VCaP (cell line): ENCODE measurements around the gene NAV2.

Experiments used
- H3K27ac ChIP-seq: fragments of 450-650 bp; 2 replicates; pipeline ENCODE4 v1.5.1; 2017
- TF ChIP-seq, protein P1 (sequence below): fragments of 450-650 bp; conservative IDR thresholded peaks from 2 replicates; pipeline ENCODE4 v1.5.1; 2017; ENCODE audit warnings: mild to moderate bottlenecking, moderate library complexity

Gene NAV2

DNA sequence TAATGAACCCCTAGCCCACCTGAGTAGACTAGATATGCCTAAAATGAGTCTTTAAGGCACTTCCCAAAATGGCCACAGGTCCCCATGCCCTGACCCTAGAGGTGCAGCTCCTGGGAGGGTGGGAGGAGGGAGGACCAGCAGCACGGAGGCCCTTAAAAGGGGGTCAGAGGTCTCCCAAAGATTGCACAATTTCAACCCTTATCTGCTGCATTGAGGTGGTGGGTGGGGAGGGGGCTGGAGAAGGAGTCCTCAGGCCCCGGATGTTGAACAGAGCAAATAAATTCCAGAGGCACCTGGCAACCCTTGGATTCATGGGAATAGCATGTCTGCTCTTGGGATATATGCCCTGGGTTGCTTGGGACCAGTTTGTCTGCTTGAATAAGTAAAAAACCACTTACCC lies 57.6 kb downstream of the NAV2 start:
- H3K27ac ChIP-seq: no peak overlapping the region
- TF ChIP-seq, protein P1, sequence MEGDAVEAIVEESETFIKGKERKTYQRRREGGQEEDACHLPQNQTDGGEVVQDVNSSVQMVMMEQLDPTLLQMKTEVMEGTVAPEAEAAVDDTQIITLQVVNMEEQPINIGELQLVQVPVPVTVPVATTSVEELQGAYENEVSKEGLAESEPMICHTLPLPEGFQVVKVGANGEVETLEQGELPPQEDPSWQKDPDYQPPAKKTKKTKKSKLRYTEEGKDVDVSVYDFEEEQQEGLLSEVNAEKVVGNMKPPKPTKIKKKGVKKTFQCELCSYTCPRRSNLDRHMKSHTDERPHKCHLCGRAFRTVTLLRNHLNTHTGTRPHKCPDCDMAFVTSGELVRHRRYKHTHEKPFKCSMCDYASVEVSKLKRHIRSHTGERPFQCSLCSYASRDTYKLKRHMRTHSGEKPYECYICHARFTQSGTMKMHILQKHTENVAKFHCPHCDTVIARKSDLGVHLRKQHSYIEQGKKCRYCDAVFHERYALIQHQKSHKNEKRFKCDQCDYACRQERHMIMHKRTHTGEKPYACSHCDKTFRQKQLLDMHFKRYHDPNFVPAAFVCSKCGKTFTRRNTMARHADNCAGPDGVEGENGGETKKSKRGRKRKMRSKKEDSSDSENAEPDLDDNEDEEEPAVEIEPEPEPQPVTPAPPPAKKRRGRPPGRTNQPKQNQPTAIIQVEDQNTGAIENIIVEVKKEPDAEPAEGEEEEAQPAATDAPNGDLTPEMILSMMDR: no peak

DNA sequence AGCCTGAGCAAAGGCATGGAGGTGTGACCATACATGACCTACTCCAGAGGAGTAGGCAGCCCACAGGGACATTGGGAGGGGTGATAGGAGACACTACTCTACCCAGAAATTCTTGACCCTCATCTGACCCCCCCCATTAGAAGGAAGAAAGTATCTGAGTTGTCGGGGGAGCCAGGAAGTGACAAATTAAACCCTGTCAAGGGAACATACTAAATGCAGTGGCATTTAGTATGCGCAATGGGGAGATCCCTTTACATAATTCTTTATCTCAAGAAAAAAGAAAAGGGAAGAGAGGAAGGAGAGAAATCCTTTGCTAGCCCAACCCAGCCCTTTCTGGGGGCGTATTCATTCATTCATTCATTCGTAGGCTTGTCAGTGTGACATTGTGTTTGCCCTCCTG lies 58.8 kb downstream of the NAV2 start:
- no peak overlapping the region for H3K27ac ChIP-seq
- TF ChIP-seq, protein P1: no peak

GRCh38 chr11:19772480-19772879 lies 59.8 kb downstream of the NAV2 start:
- no peak overlapping the region for H3K27ac ChIP-seq

DNA sequence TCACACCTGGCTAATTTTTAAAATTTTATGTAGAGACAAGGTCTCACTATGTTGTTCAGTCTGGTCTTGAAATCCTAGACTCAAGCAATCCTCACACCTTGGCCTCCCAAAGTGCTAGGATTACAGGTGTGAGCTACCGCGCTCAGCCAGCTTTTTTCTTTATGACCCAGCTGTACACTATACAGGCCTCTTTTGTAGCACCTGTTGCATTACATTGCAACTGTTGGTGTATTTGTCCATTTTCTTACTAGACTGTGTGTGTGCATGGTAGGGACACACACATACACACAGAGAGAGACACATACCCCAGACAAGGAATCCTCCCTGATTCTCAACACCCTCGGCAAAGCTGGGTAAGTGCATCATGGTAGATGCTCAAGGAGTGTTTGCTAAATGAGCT lies 61.7 kb downstream of the NAV2 start:
- TF ChIP-seq, protein P1: no peak
- no peak overlapping the region for H3K27ac ChIP-seq

More at GRCh38 chr11:19772480-19772879, 59.8 kb downstream of the NAV2 start:
- TF ChIP-seq, protein P1: no peak

DNA sequence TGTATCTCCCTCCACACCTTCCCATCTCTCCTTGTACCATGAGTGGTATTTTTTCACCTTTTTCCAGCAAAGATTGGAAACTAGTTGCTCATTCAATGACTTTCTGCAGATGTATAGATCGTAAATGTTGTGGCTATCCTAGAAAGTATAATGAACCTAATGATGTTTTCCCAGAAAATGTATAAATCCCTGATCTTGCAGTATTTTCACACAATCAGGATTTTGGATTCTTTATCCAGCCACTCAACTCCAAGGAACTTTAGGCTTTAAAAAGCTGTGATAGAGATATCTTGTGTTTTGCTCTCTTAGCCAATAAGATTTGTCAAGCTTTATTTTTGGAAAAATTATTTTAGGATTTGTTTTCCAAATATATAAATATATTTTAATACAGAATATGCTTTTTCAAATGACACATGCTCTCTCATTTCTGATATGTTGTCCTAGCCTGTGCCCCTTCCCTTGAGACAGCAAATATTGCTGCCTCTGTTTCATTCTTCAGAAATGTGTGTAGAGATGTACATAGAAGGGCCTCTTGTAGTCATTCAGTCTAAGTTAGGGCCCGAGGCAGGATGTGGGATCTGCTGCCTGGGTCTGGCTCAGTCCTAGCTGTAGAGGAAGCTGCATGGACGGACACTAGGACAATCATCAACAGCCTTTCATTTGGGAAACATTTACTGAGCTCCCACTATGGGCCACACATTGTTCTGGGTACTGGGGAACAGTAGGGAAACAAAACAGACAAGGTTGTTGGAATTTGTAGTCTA lies 62.4 kb downstream of the NAV2 start:
- H3K27ac ChIP-seq: no peak overlapping the region
- TF ChIP-seq, protein P1: no peak

- H3K27ac ChIP-seq: no peak overlapping the region
- TF ChIP-seq, protein P1: no peak
Observed at GRCh38 chr11:19775622-19776021, 63.0 kb downstream of the NAV2 start.

- H3K27ac ChIP-seq: peak overlapping the region; percentile 64; the same call in 1 of the 2 replicates
- TF ChIP-seq, protein P1: no peak
Observed at GRCh38 chr11:19777039-19777376, 64.4 kb downstream of the NAV2 start.
